ENCODE data around the gene PTMS.
"Not testable (repeated sequence)": the region's sequence is repeated elsewhere in the genome, so short reads cannot be mapped to it uniquely, and the experiment has no call there.

PTMS gene

DNA sequence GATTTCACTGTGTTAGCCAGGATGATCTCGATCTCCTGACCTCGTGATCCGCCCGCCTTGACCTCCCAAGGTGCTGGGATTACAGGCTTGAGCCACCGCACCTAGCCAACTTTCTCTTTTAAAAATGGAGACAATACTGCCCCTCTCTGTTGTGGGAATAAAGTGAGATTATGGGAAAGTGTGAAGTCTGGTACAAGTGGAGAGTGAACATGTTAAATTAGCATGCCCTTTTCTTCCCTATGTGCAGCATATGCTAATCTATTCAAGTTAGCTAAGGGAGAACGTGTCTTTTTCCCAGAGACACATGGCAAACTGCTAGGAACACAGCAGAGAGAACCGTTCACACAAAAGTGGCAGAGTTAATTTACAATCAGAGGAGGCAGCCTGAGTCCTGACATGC is 40.8 kb upstream of the PTMS start:
- H3K4me3 ChIP-seq (ENCODE audit: low read depth, low read length), result no peak overlapping the region
- no peak for DNase-seq (ENCODE audit: low read depth)
- TF ChIP-seq, protein P1, sequence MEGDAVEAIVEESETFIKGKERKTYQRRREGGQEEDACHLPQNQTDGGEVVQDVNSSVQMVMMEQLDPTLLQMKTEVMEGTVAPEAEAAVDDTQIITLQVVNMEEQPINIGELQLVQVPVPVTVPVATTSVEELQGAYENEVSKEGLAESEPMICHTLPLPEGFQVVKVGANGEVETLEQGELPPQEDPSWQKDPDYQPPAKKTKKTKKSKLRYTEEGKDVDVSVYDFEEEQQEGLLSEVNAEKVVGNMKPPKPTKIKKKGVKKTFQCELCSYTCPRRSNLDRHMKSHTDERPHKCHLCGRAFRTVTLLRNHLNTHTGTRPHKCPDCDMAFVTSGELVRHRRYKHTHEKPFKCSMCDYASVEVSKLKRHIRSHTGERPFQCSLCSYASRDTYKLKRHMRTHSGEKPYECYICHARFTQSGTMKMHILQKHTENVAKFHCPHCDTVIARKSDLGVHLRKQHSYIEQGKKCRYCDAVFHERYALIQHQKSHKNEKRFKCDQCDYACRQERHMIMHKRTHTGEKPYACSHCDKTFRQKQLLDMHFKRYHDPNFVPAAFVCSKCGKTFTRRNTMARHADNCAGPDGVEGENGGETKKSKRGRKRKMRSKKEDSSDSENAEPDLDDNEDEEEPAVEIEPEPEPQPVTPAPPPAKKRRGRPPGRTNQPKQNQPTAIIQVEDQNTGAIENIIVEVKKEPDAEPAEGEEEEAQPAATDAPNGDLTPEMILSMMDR (IDR thresholded peaks at IDR 0.05; ENCODE audit: low read depth, low read length), result no peak
- TF ChIP-seq POLR2A (IDR thresholded peaks at IDR 0.05; ENCODE audit: extremely low read depth, insufficient read length) (no peak), MYC (IDR thresholded peaks at IDR 0.05; ENCODE audit: low read depth, low read length) (no peak)
- TF ChIP-seq, protein P2, sequence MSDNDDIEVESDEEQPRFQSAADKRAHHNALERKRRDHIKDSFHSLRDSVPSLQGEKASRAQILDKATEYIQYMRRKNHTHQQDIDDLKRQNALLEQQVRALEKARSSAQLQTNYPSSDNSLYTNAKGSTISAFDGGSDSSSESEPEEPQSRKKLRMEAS (IDR thresholded peaks at IDR 0.05; ENCODE audit: low read depth, low read length), result no peak

DNA sequence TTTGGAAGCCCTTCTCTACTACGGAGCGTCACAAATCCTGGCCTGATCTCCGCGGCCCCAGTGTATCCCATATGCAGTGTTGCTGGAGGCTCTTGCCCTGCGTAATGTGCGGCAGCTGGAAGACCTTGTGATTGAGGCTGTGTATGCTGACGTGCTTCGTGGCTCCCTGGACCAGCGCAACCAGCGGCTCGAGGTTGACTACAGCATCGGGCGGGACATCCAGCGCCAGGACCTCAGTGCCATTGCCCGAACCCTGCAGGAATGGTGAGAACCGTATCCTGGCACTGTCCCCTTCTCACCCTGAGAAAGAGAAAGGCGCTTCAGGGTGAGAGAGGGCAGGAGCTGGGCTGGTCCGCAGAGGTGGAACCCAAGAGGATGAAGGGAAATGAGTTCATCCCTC is 37.0 kb upstream of the PTMS start:
- no peak for DNase-seq (ENCODE audit: low read depth)
- no peak overlapping the region for H3K4me3 ChIP-seq (ENCODE audit: low read depth, low read length)
- TF ChIP-seq, protein P1 (IDR thresholded peaks at IDR 0.05; ENCODE audit: low read depth, low read length), result no peak
- TF ChIP-seq MYC (IDR thresholded peaks at IDR 0.05; ENCODE audit: low read depth, low read length) (no peak), POLR2A (IDR thresholded peaks at IDR 0.05; ENCODE audit: extremely low read depth, insufficient read length) (no peak)
- TF ChIP-seq, protein P2 (IDR thresholded peaks at IDR 0.05; ENCODE audit: low read depth, low read length), result no peak

DNA sequence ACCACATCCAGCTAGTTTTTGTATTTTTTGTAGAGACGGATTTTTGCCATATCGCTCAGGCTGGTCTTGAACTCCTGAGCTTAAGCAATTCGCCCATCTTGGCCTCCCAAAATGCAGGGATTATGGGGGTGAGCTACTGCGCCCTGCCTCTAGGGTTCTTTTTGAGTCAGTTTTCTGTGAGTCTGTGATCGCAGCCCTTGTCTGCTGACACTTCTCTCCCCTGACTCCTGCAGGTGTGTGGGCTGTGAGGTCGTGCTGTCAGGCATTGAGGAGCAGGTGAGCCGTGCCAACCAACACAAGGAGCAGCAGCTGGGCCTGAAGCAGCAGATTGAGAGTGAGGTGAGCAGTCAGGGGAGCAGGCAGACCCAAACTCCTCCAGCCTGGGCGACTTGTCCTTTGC is 36.0 kb upstream of the PTMS start:
- no peak for DNase-seq (ENCODE audit: low read depth)
- TF ChIP-seq, protein P2 (IDR thresholded peaks at IDR 0.05; ENCODE audit: low read depth, low read length), result no peak
- no peak for TF ChIP-seq POLR2A (IDR thresholded peaks at IDR 0.05; ENCODE audit: extremely low read depth, insufficient read length)
- H3K4me3 ChIP-seq (ENCODE audit: low read depth, low read length), result no peak overlapping the region

- no peak for DNase-seq (ENCODE audit: low read depth)
- H3K4me3 ChIP-seq (ENCODE audit: low read depth, low read length), result no peak overlapping the region
- TF ChIP-seq MYC (IDR thresholded peaks at IDR 0.05; ENCODE audit: low read depth, low read length), result no peak
- TF ChIP-seq, protein P1 (IDR thresholded peaks at IDR 0.05; ENCODE audit: low read depth, low read length), result no peak
- no peak for TF ChIP-seq POLR2A (IDR thresholded peaks at IDR 0.05; ENCODE audit: extremely low read depth, insufficient read length)
- TF ChIP-seq, protein P2 (IDR thresholded peaks at IDR 0.05; ENCODE audit: low read depth, low read length), result no peak
Measured at GRCh38 chr12:6734506-6735387, 31.4 kb upstream of the PTMS start.

DNA sequence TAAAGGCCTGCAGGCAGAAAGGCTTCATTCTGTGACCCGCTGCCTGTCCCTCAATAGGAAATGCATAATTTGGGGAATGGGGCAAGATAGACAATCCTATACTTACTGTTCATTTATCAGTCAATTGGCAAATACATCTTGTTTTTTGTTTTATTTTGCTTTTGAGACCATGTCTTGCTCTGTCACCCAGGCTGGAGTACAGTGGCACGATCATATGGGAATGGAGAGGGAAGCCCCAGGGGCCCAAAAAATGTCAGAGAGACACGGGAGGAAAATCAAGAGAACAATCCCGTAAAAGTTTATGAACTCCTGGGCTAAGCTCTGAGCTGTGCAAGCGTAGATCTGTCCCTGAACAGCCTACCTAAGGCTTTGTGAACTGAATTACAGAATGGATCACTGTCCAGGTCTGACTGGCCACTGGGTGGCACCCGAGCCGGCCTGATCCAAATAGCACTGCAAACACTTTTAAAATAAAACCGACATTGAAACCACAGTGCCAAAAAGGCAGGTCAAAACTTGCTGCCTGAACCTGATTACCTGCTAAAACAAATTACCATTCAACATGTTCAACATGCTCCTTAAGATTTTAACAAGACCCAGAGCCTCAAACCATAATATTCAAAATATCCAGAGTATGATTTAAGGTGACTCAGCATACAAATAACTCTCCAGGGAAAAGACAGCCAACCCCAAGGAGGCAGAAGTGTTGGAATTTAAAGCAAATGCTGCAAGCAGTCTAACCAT is 30.5 kb upstream of the PTMS start:
- no peak overlapping the region for H3K4me3 ChIP-seq (ENCODE audit: low read depth, low read length)
- DNase-seq (ENCODE audit: low read depth), result peak; percentile 53
- TF ChIP-seq POLR2A (IDR thresholded peaks at IDR 0.05; ENCODE audit: extremely low read depth, insufficient read length), result no peak
- TF ChIP-seq, protein P1 (IDR thresholded peaks at IDR 0.05; ENCODE audit: low read depth, low read length), result peak; percentile 47
- TF ChIP-seq, protein P2 (IDR thresholded peaks at IDR 0.05; ENCODE audit: low read depth, low read length), result no peak
- no peak for TF ChIP-seq MYC (IDR thresholded peaks at IDR 0.05; ENCODE audit: low read depth, low read length)

DNA sequence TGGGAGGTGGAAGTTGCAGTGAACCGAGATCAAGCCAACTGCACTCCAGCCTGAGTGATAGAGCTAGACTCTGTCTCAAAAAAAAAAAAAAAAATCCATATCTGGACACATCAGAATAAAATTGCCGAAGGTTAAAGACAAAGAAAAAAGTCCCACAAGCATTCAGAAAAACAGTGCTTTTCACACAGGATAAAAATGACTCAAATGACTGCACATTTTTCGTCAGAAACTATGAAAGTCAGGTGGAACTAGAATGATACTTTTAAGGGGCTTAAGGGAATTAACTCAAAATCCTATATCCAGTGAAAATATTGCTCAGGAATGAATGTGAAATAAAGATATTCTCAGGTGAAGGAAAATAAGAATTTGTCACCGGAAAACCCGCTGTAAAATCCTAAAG is 29.4 kb upstream of the PTMS start:
- TF ChIP-seq MYC (IDR thresholded peaks at IDR 0.05; ENCODE audit: low read depth, low read length) (no peak), POLR2A (IDR thresholded peaks at IDR 0.05; ENCODE audit: extremely low read depth, insufficient read length) (no peak)
- TF ChIP-seq, protein P2 (IDR thresholded peaks at IDR 0.05; ENCODE audit: low read depth, low read length), result no peak
- TF ChIP-seq, protein P1 (IDR thresholded peaks at IDR 0.05; ENCODE audit: low read depth, low read length), result no peak
- DNase-seq (ENCODE audit: low read depth), result no peak
- H3K4me3 ChIP-seq (ENCODE audit: low read depth, low read length), result no peak overlapping the region

- DNase-seq (ENCODE audit: low read depth); H3K4me3 ChIP-seq (ENCODE audit: low read depth, low read length): not testable (repeated sequence)
Measured at GRCh38 chr12:6742080-6742479, 24.1 kb upstream of the PTMS start.

All from NB4 (cell line).